Suprapubic skin (tissue), 4 donors: Measurements from ENCODE around the gene SPECC1L. TPM values are rescaled to one million over a fixed set of nuclear protein-coding genes. Genes with fewer than 3 reads are reported as not detected.

Source experiments
- DNase-seq, 2 donors: peaks; one replicate each; pipeline ENCODE4 v3.0.0-alpha.2; 2019; ENCODE audit warnings: low spot score in 2 of 2
- H3K27ac ChIP-seq: fragments of 200-600 bp; sonication (generic); one replicate; pipeline ENCODE4 v1.5.1; 2019
- H3K27me3 ChIP-seq: fragments of 200-600 bp; sonication (generic); one replicate; pipeline ENCODE4 v1.5.1; 2019
- H3K36me3 ChIP-seq: fragments of 200-600 bp; sonication (generic); one replicate; pipeline ENCODE4 v1.5.1; 2019
- H3K4me1 ChIP-seq: fragments of 200-600 bp; sonication (generic); one replicate; pipeline ENCODE4 v1.5.1; 2019
- H3K4me3 ChIP-seq: fragments of 200-600 bp; sonication (generic); one replicate; pipeline ENCODE4 v1.5.1; 2019; ENCODE audit warnings: mild to moderate bottlenecking
- H3K9me3 ChIP-seq: fragments of 200-600 bp; sonication (generic); one replicate; pipeline ENCODE4 v1.5.1; 2019
- EP300 ChIP-seq: sonication (generic); formaldehyde crosslinking; IDR thresholded peaks from one replicate; pipeline ENCODE4 v1.6.1; 2017; ENCODE audit warnings: antibody characterized with exemption
- POLR2A ChIP-seq, 2 donors: fragments of 450-650 bp; IDR thresholded peaks; one replicate each; pipeline ENCODE4 v1.6.1; 2017; ENCODE audit warnings: antibody characterized with exemption in 2 of 2, mild to moderate bottlenecking in 2 of 2, moderate library complexity in 2 of 2
- POLR2AphosphoS5 ChIP-seq, 3 donors: sonication (generic); formaldehyde crosslinking; IDR thresholded peaks; one replicate each; pipeline ENCODE4 v1.6.1; 2017; ENCODE audit warnings: antibody characterized with exemption in 3 of 3
- WGBS: methylation state at CpG from one replicate; pipeline ENCODE4 v1.1.5; 2018; 5-methylcytosine and 5-hydroxymethylcytosine counted together
- total RNA-seq, 4 donors: library from RNA; depleted of rRNA; stranded (reverse); fragments of >200 nt; gene quantifications; one replicate each; pipeline ENCODE4 v1.1.0, GENCODE V29; 2016
- TF ChIP-seq, protein P1 (sequence below), 2 donors: fragments of 200-600 bp in 1 of 2; fragments of 450-650 bp in 1 of 2; sonication (generic) in 1 of 2; IDR thresholded peaks; one replicate each; pipeline ENCODE4 v1.5.1; 2016 to 2019; ENCODE audit warnings: antibody characterized with exemption in 2 of 2, mild to moderate bottlenecking in 1 of 2, moderate library complexity in 1 of 2

Gene SPECC1L
- total RNA-seq, 4 donors from 2014 or later, result 15.7 to 28.5 (median 21.4) TPM

GRCh38 chr22:24393012-24393559, 122.5 kb downstream of the SPECC1L start:
- no peak for DNase-seq
- Histone ChIP-seq H3K36me3 (peaks cover 21% of the 10 kb centered on the region), H3K4me1 (peaks cover 6% of the 10 kb centered on the region), H3K4me3 (no peak overlapping the region), H3K9me3 (no peaks in the 10 kb centered on the region), H3K27me3 (no peaks in the 10 kb centered on the region), H3K27ac (no peak overlapping the region)
- 97% methylated on average over 2 of the region's 2 CpGs for WGBS
- no peak for TF ChIP-seq POLR2A (IDR thresholded peaks at IDR 0.05)
- TF ChIP-seq, protein P1, sequence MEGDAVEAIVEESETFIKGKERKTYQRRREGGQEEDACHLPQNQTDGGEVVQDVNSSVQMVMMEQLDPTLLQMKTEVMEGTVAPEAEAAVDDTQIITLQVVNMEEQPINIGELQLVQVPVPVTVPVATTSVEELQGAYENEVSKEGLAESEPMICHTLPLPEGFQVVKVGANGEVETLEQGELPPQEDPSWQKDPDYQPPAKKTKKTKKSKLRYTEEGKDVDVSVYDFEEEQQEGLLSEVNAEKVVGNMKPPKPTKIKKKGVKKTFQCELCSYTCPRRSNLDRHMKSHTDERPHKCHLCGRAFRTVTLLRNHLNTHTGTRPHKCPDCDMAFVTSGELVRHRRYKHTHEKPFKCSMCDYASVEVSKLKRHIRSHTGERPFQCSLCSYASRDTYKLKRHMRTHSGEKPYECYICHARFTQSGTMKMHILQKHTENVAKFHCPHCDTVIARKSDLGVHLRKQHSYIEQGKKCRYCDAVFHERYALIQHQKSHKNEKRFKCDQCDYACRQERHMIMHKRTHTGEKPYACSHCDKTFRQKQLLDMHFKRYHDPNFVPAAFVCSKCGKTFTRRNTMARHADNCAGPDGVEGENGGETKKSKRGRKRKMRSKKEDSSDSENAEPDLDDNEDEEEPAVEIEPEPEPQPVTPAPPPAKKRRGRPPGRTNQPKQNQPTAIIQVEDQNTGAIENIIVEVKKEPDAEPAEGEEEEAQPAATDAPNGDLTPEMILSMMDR (IDR thresholded peaks at IDR 0.05), result no peak
- TF ChIP-seq EP300, result no peak
- TF ChIP-seq POLR2AphosphoS5 (IDR thresholded peaks at IDR 0.05), result no peak

DNA sequence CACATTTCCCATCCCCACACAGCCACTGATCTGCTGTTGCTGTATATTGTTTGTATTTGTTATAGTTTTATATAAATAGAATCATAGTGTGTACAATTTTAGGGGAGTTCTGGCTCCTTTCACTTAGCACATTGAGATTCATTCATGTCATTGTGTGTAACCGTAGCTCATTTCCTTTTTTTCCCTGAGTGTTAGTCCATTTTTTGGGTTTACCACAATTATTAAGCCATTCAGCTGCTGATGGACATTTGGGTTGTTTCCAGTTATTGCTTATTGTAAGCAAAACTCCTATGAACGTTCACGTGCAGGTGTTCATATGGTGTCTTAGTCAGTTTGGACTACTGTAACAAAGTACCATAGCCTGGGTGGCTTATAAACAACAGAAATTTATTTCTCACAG, 123.2 kb downstream of the SPECC1L start:
- DNase-seq, result no peak
- H3K9me3 ChIP-seq, result no peaks in the 10 kb centered on the region
- 92% methylated on average over 3 of the region's 3 CpGs for WGBS
- TF ChIP-seq, protein P1 (IDR thresholded peaks at IDR 0.05), result no peak
- TF ChIP-seq EP300, result no peak
- no peak for TF ChIP-seq POLR2AphosphoS5 (IDR thresholded peaks at IDR 0.05)
- H3K27me3 ChIP-seq, result no peaks in the 10 kb centered on the region
- H3K36me3 ChIP-seq, result peaks cover 29% of the 10 kb centered on the region
- no peak overlapping the region for H3K27ac ChIP-seq
- H3K4me3 ChIP-seq, result no peak overlapping the region
- peaks cover 6% of the 10 kb centered on the region for H3K4me1 ChIP-seq

DNA sequence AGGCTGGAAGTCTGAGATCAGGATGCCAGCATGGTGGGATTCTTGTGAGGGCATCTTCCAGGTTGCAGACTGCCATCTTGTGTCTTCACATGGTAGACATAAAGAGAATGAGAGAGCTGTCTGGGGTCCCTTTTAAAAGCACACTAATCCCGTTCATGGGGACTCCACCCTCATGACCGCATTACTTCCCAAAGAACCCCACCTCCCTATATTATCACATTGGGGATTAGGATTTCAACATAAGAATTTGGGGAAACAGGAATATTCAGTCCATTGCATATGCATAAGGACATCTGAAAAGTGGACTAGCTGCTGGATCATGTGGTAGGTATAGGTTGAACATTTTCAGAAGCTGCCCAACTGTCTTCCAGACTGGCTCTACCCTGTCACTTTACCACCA, 123.6 kb downstream of the SPECC1L start:
- Histone ChIP-seq H3K36me3 (peaks cover 29% of the 10 kb centered on the region), H3K4me1 (peaks cover 6% of the 10 kb centered on the region), H3K9me3 (no peaks in the 10 kb centered on the region), H3K27me3 (no peaks in the 10 kb centered on the region), H3K4me3 (no peak overlapping the region), H3K27ac (no peak overlapping the region)
- DNase-seq, result no peak
- WGBS, result 74% methylated on average over 2 of the region's 2 CpGs
- TF ChIP-seq EP300 (no peak), POLR2A (IDR thresholded peaks at IDR 0.05) (no peak), POLR2AphosphoS5 (IDR thresholded peaks at IDR 0.05) (no peak)
- TF ChIP-seq, protein P1 (IDR thresholded peaks at IDR 0.05), result no peak

DNA sequence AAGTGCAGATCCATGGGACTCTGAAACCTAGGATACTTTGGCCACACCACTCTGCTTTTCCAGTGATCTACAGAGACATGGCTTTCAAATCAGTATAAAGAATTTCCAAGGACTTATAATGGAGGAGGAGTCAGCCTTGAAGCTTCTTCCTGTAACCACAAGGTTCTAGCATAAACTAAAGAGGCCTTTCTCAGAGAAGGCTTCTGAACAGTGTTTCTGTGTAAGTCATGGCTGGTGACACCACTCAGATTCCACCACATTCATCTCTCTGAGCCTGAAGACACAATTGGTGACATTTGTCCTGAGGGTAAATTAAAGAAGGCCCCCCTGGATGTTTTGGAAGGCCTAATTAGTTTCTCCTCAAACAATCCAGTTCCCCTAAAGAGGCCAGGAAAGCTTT, 127.8 kb downstream of the SPECC1L start:
- H3K4me3 ChIP-seq, result no peak overlapping the region
- H3K27me3 ChIP-seq, result no peaks in the 10 kb centered on the region
- peaks cover 21% of the 10 kb centered on the region for H3K4me1 ChIP-seq
- H3K36me3 ChIP-seq, result peaks cover 29% of the 10 kb centered on the region
- no peak for TF ChIP-seq POLR2AphosphoS5 (IDR thresholded peaks at IDR 0.05)
- TF ChIP-seq EP300, result no peak
- H3K27ac ChIP-seq, result no peak overlapping the region
- no peaks in the 10 kb centered on the region for H3K9me3 ChIP-seq
- DNase-seq, result no peak

- 70% methylated on average over 8 of the region's 8 CpGs for WGBS
- DNase-seq, result no peak
- Histone ChIP-seq H3K36me3 (peaks cover 29% of the 10 kb centered on the region), H3K9me3 (no peaks in the 10 kb centered on the region), H3K4me3 (no peak overlapping the region), H3K27me3 (no peaks in the 10 kb centered on the region), H3K27ac (no peak overlapping the region), H3K4me1 (peaks cover 25% of the 10 kb centered on the region)
- TF ChIP-seq, protein P1 (IDR thresholded peaks at IDR 0.05), result no peak
- no peak for TF ChIP-seq POLR2A (IDR thresholded peaks at IDR 0.05)
- no peak for TF ChIP-seq EP300
Observed at GRCh38 chr22:24400034-24400725, 129.5 kb downstream of the SPECC1L start.
